GM12891 (cell line): ENCODE results near the gene MRM3.
"Not testable (repeated sequence)": the region's sequence is repeated elsewhere in the genome, so short reads cannot be mapped to it uniquely, and the experiment has no call there.

Experiments used
- DNase-seq: peaks from one replicate; pipeline ENCODE4 v3.0.0; 2011; ENCODE audit warnings: low spot score; ENCODE audit not compliant: insufficient read length
- FAIRE-seq: peaks from 2 replicates; lab custom pipeline; 2011; peaks lifted over from hg19 to GRCh38; lab: Jason Lieb, UNC
- PAX5 ChIP-seq: IDR thresholded peaks from 2 replicates; pipeline ENCODE4 v1.6.1; 2011; ENCODE audit warnings: low read length, moderate library complexity, mild to moderate bottlenecking; ENCODE audit not compliant: insufficient read depth, severe bottlenecking
- POLR2A ChIP-seq: IDR thresholded peaks from 2 replicates; pipeline ENCODE4 v1.6.1; 2011; ENCODE audit warnings: low read depth, low read length, control low read depth
- POLR2AphosphoS5 ChIP-seq: IDR thresholded peaks from 2 replicates; pipeline ENCODE4 v1.6.1; 2011; ENCODE audit warnings: low read depth, low read length, control low read depth
- POU2F2 ChIP-seq: IDR thresholded peaks from 2 replicates; pipeline ENCODE4 v1.6.1; 2011; ENCODE audit warnings: low read depth, mild to moderate bottlenecking, control low read depth, low read length, moderate library complexity
- SPI1 ChIP-seq: IDR thresholded peaks from 2 replicates; pipeline ENCODE4 v1.6.1; 2011; ENCODE audit warnings: low read depth, low read length, control low read depth
- TAF1 ChIP-seq: IDR thresholded peaks from 2 replicates; pipeline ENCODE4 v1.6.1; 2011; ENCODE audit warnings: low read depth, low read length, control low read depth

Gene MRM3

DNA sequence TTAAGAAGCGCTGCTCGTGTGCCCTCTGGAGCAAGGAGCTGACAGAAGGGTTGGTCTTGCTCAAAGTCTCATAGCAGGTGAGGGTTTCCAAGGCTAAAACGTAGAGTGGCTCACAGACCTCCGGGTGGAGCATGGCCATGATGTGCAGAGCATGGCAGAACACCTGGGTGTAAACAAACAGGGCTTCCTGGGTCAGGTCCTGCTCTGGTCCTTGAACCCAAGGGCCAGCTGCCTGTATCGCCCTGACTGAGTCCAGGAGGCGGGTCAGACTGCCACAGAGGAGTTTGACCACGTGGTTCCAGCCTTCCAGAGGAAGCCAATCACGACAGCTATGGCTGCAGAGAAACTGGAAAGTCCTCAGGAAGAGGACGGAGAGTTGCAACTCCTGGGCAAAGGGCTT, 37.2 kb upstream of the MRM3 start:
- no peak for DNase-seq
- TF ChIP-seq POLR2AphosphoS5 (0 out of 2 replicates have a peak, but pooled peaks have one; percentile 5), TAF1 (no peak)
- no peak for FAIRE-seq

DNA sequence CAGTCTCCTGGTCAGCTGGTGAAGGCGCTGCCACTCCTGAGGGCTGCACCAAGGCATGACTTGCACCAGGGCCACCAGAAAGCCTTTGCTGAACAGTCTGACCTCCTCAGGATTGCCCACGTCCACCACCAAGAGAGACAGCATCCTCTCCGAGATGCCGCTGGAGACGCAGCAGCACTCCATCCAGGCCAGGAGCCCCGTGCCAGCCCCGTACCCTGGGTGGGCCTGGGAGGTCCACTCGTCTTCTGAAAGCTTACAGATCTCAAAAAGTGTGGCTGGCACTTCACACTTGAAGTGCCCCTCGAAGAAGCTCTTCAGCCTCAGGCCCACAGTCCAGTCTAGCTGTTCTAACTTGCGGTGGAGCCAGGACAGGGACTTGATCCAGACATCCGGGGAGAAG, 36.7 kb upstream of the MRM3 start:
- TF ChIP-seq POLR2A (no peak), POU2F2 (no peak), SPI1 (no peak), TAF1 (no peak), POLR2AphosphoS5 (no peak), PAX5 (no peak)
- no peak for FAIRE-seq
- DNase-seq: no peak

DNA sequence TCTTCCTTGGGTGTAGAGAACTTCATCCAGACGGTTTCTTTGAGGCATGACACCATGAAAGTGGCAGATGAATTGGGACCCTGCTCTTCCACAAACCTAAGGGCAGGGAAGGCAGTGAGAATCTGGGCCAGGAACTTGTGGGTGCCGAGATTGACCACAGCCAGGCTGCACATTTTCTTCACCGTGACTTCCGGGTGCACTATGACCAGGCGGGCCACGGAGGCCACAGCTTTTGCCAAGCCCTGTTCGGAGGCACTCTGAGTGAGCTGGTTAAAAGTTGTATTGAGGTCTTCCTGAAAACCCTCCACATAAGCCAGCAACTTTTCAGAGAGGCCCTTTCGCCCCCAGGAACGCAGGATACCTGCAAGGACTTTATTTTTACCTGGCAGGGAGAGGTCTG, 36.0 kb upstream of the MRM3 start:
- DNase-seq (no peak), FAIRE-seq (no peak)
- TF ChIP-seq PAX5 (no peak), POU2F2 (no peak), TAF1 (no peak), SPI1 (no peak), POLR2A (no peak), POLR2AphosphoS5 (no peak)

DNA sequence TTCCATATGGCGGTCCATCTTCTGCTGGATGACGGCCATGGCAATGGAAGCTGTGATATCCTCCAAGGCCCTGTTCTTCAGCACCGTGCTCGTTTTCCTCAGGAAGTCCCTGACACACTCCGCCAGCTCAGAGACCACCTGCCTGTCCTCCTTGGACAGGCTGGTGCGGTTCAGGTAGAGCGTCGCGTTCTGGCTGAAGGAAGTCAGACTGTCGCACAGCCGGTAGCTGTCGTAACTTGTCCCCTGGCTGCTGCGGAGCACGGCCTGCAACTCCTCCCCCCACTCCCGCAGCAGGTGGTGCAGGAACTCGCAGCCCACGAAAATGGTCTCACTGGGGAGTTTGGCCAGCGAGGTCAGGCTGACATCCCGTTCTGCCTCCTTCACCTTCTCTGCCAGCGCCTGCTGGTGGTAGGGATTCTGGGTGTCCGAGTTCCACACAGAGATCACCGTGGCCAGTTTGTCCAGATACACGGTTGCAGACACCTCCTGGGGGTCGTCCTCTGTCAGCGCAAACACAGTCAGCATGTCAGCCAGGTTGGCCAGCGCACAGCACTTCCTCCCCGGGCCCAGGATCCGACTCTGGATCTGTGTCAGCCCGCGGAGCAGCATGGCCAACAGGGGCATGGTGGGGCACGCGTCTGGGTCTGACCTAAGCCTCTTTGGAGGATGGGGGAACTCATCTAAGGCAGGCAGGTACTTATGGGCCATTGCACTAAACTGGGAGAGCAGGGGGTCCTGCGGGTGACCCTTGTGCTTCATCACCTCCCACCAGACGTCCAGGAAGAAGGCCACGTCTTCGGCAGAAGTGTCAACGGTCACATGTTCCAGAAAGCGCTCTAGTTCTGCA, 35.1 kb upstream of the MRM3 start:
- DNase-seq: no peak
- no peak for FAIRE-seq
- TF ChIP-seq SPI1 (no peak), PAX5 (no peak), TAF1 (no peak), POLR2A (peak; percentile 27; the same call in 1 of the 2 replicates), POLR2AphosphoS5 (no peak), POU2F2 (no peak)

DNA sequence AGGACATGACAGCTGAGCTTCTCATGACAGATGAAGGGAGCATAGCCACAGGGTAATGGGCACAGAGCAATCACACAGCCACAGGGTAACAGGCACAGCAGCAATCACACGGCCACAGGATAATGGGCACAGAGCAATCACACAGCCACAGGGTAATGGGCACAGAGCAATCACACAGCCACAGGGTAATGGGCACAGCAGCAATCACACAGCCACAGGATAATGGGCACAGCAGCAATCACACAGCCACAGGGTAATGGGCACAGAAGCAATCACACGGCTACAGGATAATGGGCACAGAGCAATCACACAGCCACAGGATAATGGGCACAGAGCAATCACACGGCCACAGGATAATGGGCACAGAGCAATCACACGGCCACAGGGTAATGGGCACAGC, 33.5 kb upstream of the MRM3 start:
- peak; percentile 87 for FAIRE-seq
- not testable (repeated sequence) for DNase-seq

DNA sequence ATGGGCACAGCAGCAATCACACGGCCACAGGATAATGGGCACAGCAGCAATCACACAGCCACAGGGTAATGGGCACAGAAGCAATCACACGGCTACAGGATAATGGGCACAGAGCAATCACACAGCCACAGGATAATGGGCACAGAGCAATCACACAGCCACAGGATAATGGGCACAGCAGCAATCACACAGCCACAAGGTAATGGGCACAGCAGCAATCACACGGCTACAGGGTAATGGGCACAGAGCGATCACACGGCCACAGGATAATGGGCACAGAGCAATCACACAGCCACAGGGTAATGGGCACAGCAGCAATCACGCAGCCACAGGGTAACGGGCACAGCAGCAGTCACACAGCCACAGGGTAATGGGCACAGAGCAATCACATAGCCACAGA, 32.8 kb upstream of the MRM3 start:
- FAIRE-seq: peak; percentile 45
- not testable (repeated sequence) for DNase-seq

DNA sequence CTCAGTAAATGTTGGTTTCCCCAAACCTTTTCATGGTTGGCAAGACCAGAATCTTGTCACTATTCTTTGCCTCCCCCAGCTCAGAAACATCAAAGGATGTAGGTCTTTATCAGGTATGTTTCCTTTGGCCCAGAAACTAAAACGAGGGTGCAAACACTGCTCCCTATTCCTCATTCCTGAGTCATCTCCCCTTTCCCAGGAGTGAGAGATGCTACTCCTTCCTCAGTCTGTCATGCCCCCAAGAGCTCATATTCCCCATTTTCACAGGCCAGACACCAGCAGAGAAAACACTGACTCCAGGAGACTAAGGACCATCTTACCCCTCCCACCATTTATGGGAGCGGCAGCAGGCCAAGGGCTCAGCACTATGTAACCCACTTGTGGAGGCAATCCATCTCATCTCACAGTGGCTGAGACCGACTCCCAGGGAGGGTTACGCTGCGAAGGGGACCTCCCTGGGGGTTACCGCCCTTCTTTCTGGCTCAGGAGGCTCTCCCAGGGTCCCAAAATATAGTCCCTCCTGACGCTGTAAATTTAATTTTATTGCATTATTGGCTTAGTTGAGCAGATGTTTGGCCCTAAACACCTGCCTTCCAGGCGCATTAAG, 31.6 kb upstream of the MRM3 start:
- no peak for DNase-seq
- no peak for TF ChIP-seq POU2F2
- no peak for TF ChIP-seq PAX5
- no peak for TF ChIP-seq POLR2AphosphoS5
- no peak for TF ChIP-seq SPI1
- no peak for TF ChIP-seq TAF1
- TF ChIP-seq POLR2A: no peak
- no peak for FAIRE-seq

DNA sequence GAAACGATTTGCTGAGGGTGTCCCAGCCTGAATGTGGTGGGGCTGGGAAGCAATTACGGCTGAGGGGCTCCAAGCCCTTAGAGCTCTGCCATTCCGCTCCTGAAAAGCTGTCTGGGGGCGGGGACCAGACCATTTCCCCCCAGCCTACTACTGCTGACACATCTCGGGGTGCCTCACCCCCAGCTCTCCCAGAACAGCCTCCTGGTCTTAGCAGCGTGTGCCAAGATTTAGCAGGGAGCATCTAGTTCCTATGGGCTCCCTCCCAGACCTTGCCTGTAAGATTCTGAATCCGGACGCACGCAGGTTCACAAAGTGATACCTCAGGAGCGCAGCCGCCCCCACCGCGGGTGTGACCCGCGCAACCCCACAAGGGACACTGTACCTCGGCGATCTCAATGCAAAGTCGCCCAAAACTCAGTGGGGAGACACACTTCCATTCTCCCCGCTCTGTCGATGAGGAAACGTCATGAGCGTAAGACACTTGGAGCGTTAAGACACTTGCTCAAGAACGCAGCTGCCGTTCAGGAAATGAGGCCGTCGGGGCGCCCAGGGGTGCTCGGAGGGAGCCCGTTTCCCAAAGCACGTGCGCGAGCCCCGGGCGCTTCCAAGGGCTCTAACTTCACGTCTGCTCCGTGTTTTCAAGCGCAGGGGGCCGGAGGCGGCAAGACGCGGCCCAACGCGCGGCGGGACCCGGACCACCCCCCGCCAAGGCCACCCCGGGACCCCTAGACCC, 30.7 kb upstream of the MRM3 start:
- DNase-seq: peak; percentile 48
- peak; percentile 62 for FAIRE-seq
- TF ChIP-seq POLR2AphosphoS5 (no peak), TAF1 (peak; percentile 34; the same call in 1 of the 2 replicates), POU2F2 (no peak), POLR2A (no peak), SPI1 (no peak), PAX5 (no peak)

DNA sequence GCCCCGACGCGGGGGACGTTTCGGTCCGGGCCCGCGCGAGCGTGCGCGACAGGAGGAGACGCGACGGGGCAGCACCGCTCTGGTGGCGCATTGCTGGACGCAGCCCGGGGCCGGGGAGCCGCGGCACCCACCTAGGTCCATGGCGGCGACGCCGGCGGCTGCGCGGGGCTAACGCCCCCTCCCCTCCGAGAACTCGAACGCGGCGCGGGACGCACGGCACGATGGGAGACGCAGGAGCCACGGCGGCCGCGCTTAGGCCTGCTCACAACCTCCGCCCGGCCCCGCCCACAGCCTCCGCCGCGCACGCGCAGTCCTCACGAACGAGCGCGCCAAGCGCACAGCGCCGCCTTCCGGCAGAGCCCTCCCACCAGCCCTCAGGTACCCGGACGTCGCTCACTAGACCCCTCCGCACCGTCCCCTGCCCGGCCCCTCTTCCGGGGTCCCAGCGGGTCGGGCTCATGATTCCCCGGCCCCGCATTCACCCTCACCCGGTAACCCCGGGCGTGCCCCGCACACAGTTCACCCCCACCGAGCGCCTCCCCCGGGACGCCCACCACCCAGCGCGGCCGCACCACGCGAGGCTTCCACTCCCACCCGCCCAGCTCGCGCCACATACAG, 30.0 kb upstream of the MRM3 start, which contains the start of gene GEMIN4:
Gene GEMIN4 (minus strand): TSS at position 263 of the 618 bp plus-strand sequence. CDS start 122 bp downstream, at position 141.
- peak; percentile 96 for DNase-seq
- TF ChIP-seq PAX5: no peak
- TF ChIP-seq SPI1: no peak
- peak; percentile 63; the same call in 1 of the 2 replicates for TF ChIP-seq TAF1
- TF ChIP-seq POLR2A: peak; percentile 73
- no peak for TF ChIP-seq POU2F2
- TF ChIP-seq POLR2AphosphoS5: peak; percentile 71
- peak; percentile 99 for FAIRE-seq
